AG10803 (cell line): ENCODE results near the gene AIG1.

ENCODE experiments used
- DNase-seq: peaks from one replicate; pipeline ENCODE4 v3.0.0; 2010; ENCODE audit warnings: low read depth
- H3K4me3 ChIP-seq: 2 replicates; pipeline ENCODE4 v1.5.1; 2011; ENCODE audit warnings: mild to moderate bottlenecking, low read length, control low read depth
- TF ChIP-seq, protein P1 (sequence below): conservative IDR thresholded peaks from 2 replicates; pipeline ENCODE4 v1.5.1; 2011; ENCODE audit warnings: mild to moderate bottlenecking, low read length, control low read depth, inconsistent platforms

Gene AIG1

DNA sequence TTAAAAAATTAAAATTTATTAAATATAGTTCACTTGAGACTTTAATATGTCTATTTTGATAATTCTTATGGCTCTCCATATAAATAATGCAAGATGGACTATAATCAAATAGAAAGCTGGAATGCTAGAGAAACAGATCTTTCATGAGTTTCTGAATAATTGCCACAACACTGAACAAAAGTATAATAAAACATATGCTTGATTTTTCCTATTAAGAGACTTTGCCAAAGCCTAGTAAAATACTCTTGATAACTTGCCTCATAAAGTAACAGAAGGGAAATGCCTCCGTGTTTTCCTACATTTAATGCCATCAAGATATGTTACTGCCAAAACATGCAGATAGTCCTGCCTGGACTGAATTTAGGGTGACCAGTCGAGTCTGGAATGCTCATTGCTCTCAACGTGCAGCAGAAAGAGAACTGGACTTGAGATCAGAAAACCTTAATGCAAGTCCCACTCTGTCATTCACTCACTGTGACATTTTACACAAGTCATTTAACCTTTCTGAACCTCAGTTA lies 153.2 kb downstream of the AIG1 start:
- TF ChIP-seq, protein P1, sequence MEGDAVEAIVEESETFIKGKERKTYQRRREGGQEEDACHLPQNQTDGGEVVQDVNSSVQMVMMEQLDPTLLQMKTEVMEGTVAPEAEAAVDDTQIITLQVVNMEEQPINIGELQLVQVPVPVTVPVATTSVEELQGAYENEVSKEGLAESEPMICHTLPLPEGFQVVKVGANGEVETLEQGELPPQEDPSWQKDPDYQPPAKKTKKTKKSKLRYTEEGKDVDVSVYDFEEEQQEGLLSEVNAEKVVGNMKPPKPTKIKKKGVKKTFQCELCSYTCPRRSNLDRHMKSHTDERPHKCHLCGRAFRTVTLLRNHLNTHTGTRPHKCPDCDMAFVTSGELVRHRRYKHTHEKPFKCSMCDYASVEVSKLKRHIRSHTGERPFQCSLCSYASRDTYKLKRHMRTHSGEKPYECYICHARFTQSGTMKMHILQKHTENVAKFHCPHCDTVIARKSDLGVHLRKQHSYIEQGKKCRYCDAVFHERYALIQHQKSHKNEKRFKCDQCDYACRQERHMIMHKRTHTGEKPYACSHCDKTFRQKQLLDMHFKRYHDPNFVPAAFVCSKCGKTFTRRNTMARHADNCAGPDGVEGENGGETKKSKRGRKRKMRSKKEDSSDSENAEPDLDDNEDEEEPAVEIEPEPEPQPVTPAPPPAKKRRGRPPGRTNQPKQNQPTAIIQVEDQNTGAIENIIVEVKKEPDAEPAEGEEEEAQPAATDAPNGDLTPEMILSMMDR = no peak
- peak; percentile 41 for DNase-seq
- no peak overlapping the region for H3K4me3 ChIP-seq

DNA sequence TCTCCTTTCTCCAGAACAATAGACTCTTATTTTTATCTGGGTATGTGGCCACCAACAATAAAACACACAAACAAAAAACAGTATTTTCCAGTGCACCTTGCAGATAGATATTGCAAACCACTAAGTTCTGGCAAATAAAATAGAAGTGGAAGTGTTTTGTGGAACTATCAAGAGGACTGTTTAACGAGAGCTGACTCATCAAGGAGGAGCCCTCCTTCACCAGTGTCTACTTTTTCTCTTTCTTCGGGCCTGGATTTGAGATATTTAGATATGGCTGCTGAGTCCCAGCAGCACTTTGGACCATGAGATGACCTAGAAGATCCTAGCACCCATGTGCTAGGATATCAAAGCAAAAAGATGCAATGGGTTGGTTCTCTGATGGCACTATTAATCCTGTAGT lies 154.7 kb downstream of the AIG1 start:
- TF ChIP-seq, protein P1 = no peak
- H3K4me3 ChIP-seq = no peak overlapping the region
- no peak for DNase-seq

DNA sequence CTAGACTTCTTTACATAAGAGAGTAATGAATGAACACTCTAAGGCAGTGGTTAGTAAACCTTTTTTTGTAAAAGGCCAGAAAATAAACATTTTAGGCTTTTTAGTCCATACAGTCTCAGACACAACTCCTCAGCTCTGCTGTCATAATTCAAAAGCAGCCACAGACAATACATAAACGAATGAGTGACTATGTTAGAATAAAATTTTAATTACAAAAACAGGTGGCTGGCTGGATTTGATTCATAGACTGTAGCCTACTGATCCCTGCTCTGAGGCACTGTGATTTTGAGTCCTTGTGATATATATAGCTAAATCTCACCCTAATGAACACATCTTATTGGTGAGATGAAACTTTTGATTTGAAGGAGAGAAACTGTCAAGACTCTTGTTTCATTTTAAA lies 155.1 kb downstream of the AIG1 start:
- TF ChIP-seq, protein P1 = no peak

DNA sequence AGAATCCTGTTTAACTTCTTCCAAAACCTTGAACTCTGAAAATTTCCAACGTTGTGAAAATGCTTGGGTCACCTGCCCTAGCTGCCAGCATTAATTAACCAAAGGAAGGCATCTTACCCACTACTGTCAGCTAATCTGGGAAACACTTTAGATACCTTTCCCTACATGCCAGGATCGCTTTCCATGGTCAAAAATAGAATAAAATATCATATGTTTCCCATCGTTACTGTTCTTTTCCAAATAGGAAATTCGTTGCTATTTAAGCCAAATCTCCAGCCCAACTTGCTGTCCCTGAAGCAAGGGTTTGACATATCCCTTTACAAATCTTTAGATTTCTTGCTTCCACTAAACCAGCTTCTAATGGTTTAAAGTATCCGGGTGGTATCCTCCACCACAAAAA lies 157.5 kb downstream of the AIG1 start:
- H3K4me3 ChIP-seq = no peak overlapping the region
- TF ChIP-seq, protein P1 = no peak
- DNase-seq = no peak

More for the DNA sequence above, 155.1 kb downstream of the AIG1 start:
- H3K4me3 ChIP-seq = no peak overlapping the region
- DNase-seq = no peak

DNA sequence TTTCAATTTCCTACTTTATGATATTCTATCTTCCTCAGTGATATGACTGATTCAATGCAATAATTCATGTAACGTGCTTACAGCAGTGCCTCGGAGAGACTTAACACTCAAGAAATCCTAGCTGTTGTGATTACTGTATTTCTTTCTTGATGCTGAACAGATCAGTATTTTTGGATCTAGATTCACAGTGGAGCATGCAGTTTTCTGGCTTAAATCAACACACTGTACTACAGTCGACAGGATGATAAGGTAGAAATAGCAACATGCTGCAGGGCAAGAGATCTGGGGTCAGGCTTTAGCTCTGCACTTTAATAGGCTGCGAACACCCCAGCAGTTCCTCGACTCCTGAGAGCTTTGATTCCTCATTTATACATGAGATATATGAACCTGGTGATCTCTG lies 161.0 kb downstream of the AIG1 start:
- no peak overlapping the region for H3K4me3 ChIP-seq
- DNase-seq = no peak
- TF ChIP-seq, protein P1 = no peak

DNA sequence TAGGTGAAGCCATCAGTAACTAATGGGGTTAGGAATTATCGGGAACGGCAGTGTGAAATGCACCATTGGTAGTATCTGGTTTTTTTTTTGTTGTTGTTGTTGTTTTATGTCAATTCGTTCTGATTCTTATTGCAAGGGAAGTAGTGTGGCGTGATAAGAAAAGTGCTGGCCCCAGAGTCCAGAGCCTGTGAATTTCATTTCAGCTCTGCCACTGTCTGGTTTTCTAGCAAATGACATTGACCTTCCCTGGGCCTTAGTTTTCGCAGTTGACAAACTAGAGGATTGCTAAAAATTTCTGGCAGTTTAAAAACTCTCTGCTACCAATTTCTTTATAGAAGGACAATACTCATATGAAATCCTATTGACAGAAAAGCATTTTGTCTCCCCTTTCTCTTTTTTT lies 161.6 kb downstream of the AIG1 start:
- TF ChIP-seq, protein P1 = no peak

DNA sequence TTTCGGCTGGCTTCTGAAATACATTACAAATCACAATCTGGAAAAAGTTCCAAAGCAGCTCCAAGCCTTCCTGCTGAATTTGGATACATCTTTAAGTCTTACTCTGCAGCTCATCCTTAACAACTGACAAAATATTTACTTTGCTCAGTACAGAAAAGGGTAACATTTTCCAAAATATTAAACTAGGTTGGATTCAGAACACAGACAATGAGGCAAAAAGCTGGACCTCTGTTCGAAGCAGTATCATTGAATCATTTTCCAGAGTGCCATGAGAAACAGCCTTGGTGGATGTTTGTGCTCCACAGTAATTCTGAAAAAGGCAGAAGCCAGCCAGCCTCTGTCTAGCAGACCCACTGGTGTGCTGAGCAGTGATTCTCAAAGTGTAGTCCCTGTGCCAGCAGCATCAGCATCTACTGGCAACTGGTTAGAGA lies 162.1 kb downstream of the AIG1 start:
- no peak for DNase-seq
- TF ChIP-seq, protein P1 = no peak
- H3K4me3 ChIP-seq = no peak overlapping the region

More for the DNA sequence above, 161.6 kb downstream of the AIG1 start:
- H3K4me3 ChIP-seq = no peak overlapping the region
- no peak for DNase-seq
